HepG2 (cell line): ENCODE measurements around the gene PMS2. TPM values are rescaled to one million over a fixed set of nuclear protein-coding genes. Genes with fewer than 3 reads are reported as not detected.

Experiments
- CREM ChIP-seq, 2 experiments: sonication (generic) in 1 of 2; formaldehyde crosslinking in 1 of 2; IDR thresholded peaks; 2 replicates each; pipeline versions ENCODE4 v1.4.0 to v1.6.1; 2016 to 2020; ENCODE audit warnings: antibody characterized with exemption in 1 of 2, mild to moderate bottlenecking in 1 of 2, missing genetic modification reagents in 1 of 2
- ISL2 ChIP-seq: sonication (generic); formaldehyde crosslinking; IDR thresholded peaks from 2 replicates; pipeline ENCODE4 v1.5.0; 2020; ENCODE audit warnings: missing genetic modification reagents
- PAX8 ChIP-seq: sonication (generic); formaldehyde crosslinking; IDR thresholded peaks from 2 replicates; pipeline ENCODE4 v1.8.0; 2022; ENCODE audit warnings: mild to moderate bottlenecking, missing genetic modification reagents, borderline replicate concordance
- SRF ChIP-seq: IDR thresholded peaks from 2 replicates; pipeline ENCODE4 v1.6.1; 2011; ENCODE audit warnings: mild to moderate bottlenecking, low read depth, low read length, moderate library complexity
- ZNF33B ChIP-seq: sonication (generic); formaldehyde crosslinking; IDR thresholded peaks from 2 replicates; pipeline ENCODE4 v1.5.1; 2020; ENCODE audit warnings: mild to moderate bottlenecking, missing genetic modification reagents
- ZNF451 ChIP-seq: sonication (generic); formaldehyde crosslinking; IDR thresholded peaks from 2 replicates; pipeline ENCODE4 v1.5.0; 2020; ENCODE audit warnings: mild to moderate bottlenecking, missing genetic modification reagents
- ZNF788 ChIP-seq: sonication (generic); formaldehyde crosslinking; IDR thresholded peaks from 2 replicates; pipeline ENCODE4 v1.5.0; 2020; ENCODE audit warnings: mild to moderate bottlenecking, missing genetic modification reagents, borderline replicate concordance
- polyA plus RNA-seq, 8 experiments: library from polyadenylated mRNA; depleted of rRNA in 3 of 8; stranded (reverse) in 7 of 8; unstranded in 1 of 8; fragments of >200 nt; fragmentation: Illumina TruSeq in 4 of 8; extraction: Trizol in 4 of 8; gene quantifications; 2 replicates each; pipeline versions ENCODE4 v1.2.1 to v1.2.3, GENCODE V29; 2011 to 2016; ENCODE audit warnings: low read depth in 4 of 8, missing spikeins in 1 of 8, mixed read lengths in 1 of 8; ENCODE audit not compliant: insufficient read depth in 1 of 8
- total RNA-seq, 5 experiments: library from RNA; depleted of rRNA; stranded (reverse); fragments of >200 nt; fragmentation: Illumina TruSeq; extraction: Trizol; gene quantifications; 2 replicates each; pipeline ENCODE4 v1.2.3, GENCODE V29; 2016; ENCODE audit warnings: low read depth in 1 of 5
- TF ChIP-seq, protein P1 (sequence below): sonication (generic); formaldehyde crosslinking; IDR thresholded peaks from 2 replicates; pipeline ENCODE4 v1.9.0; 2021; ENCODE audit warnings: mild to moderate bottlenecking, missing genetic modification reagents
- TF ChIP-seq, protein P2 (sequence below): sonication (generic); formaldehyde crosslinking; IDR thresholded peaks from 2 replicates; pipeline ENCODE4 v1.4.0; 2020; ENCODE audit warnings: missing genetic modification reagents
- TF ChIP-seq, protein P3 (sequence below): sonication (generic); formaldehyde crosslinking; IDR thresholded peaks from 2 replicates; pipeline ENCODE4 v1.5.1; 2020; ENCODE audit warnings: mild to moderate bottlenecking, missing genetic modification reagents, moderate library complexity
- TF ChIP-seq, protein P4 (sequence below): sonication (generic); formaldehyde crosslinking; IDR thresholded peaks from 2 replicates; pipeline ENCODE4 v1.5.0; 2020; ENCODE audit warnings: mild to moderate bottlenecking, low read depth, missing genetic modification reagents, borderline replicate concordance

PMS2 gene
- total and polyA plus RNA-seq, 2 of the 13 experiments (the other 11 are each of a cell fraction or from before 2014, with no cell fraction given) = 6.3 to 11.4 TPM

DNA sequence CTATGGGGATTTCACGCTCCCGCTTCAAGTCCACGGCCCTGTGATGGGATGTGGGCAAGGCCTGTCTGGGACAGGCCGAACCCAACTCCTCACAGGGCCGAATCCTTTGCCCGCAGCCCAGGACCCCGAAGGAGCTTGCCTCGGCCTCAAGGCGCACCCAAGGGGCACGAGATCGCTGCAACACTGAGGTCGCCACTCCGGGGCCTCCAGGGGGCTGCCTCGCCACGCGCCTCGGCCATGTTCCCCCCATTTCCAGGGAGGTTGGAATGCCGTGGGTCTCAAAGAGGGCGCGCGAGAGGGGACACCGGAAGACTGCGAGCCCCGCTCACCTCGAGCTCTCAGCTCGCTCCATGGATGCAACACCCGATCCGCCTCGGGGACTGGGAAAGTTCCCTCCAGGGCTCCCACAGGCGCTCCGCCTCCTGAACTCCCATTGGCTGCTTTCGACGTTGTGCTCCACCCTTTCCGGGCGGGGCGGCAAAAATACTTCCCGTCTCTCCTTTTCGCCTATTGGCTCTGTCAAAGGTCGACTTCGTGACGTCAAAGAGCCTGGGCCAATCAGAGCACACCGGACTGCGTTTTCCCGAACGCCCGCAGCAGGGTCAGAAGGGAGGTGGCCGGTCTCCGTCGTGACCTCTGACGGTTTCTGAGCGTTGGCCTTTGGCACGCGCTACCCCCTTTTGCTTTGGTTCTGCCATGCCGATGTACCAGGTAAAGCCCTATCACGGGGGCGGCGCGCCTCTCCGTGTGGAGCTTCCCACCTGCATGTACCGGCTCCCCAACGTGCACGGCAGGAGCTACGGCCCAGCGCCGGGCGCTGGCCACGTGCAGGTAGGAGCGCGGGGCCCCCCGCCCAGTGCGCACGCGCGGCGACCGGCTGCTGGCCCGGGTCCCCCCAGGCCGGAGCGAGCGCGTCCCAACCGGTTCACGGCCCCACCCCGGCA, at the start of gene PMS2, which contains the start of gene AIMP2 (continued):
- TF ChIP-seq, protein P1, sequence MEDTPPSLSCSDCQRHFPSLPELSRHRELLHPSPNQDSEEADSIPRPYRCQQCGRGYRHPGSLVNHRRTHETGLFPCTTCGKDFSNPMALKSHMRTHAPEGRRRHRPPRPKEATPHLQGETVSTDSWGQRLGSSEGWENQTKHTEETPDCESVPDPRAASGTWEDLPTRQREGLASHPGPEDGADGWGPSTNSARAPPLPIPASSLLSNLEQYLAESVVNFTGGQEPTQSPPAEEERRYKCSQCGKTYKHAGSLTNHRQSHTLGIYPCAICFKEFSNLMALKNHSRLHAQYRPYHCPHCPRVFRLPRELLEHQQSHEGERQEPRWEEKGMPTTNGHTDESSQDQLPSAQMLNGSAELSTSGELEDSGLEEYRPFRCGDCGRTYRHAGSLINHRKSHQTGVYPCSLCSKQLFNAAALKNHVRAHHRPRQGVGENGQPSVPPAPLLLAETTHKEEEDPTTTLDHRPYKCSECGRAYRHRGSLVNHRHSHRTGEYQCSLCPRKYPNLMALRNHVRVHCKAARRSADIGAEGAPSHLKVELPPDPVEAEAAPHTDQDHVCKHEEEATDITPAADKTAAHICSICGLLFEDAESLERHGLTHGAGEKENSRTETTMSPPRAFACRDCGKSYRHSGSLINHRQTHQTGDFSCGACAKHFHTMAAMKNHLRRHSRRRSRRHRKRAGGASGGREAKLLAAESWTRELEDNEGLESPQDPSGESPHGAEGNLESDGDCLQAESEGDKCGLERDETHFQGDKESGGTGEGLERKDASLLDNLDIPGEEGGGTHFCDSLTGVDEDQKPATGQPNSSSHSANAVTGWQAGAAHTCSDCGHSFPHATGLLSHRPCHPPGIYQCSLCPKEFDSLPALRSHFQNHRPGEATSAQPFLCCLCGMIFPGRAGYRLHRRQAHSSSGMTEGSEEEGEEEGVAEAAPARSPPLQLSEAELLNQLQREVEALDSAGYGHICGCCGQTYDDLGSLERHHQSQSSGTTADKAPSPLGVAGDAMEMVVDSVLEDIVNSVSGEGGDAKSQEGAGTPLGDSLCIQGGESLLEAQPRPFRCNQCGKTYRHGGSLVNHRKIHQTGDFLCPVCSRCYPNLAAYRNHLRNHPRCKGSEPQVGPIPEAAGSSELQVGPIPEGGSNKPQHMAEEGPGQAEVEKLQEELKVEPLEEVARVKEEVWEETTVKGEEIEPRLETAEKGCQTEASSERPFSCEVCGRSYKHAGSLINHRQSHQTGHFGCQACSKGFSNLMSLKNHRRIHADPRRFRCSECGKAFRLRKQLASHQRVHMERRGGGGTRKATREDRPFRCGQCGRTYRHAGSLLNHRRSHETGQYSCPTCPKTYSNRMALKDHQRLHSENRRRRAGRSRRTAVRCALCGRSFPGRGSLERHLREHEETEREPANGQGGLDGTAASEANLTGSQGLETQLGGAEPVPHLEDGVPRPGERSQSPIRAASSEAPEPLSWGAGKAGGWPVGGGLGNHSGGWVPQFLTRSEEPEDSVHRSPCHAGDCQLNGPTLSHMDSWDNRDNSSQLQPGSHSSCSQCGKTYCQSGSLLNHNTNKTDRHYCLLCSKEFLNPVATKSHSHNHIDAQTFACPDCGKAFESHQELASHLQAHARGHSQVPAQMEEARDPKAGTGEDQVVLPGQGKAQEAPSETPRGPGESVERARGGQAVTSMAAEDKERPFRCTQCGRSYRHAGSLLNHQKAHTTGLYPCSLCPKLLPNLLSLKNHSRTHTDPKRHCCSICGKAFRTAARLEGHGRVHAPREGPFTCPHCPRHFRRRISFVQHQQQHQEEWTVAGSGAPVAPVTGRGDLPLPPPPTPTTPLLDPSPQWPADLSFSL = peak; percentile 66; the same call in 1 of the 2 replicates
- TF ChIP-seq, protein P2, sequence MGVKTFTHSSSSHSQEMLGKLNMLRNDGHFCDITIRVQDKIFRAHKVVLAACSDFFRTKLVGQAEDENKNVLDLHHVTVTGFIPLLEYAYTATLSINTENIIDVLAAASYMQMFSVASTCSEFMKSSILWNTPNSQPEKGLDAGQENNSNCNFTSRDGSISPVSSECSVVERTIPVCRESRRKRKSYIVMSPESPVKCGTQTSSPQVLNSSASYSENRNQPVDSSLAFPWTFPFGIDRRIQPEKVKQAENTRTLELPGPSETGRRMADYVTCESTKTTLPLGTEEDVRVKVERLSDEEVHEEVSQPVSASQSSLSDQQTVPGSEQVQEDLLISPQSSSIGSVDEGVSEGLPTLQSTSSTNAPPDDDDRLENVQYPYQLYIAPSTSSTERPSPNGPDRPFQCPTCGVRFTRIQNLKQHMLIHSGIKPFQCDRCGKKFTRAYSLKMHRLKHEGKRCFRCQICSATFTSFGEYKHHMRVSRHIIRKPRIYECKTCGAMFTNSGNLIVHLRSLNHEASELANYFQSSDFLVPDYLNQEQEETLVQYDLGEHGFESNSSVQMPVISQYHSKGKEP = peak; percentile 93
- TF ChIP-seq, protein P3, sequence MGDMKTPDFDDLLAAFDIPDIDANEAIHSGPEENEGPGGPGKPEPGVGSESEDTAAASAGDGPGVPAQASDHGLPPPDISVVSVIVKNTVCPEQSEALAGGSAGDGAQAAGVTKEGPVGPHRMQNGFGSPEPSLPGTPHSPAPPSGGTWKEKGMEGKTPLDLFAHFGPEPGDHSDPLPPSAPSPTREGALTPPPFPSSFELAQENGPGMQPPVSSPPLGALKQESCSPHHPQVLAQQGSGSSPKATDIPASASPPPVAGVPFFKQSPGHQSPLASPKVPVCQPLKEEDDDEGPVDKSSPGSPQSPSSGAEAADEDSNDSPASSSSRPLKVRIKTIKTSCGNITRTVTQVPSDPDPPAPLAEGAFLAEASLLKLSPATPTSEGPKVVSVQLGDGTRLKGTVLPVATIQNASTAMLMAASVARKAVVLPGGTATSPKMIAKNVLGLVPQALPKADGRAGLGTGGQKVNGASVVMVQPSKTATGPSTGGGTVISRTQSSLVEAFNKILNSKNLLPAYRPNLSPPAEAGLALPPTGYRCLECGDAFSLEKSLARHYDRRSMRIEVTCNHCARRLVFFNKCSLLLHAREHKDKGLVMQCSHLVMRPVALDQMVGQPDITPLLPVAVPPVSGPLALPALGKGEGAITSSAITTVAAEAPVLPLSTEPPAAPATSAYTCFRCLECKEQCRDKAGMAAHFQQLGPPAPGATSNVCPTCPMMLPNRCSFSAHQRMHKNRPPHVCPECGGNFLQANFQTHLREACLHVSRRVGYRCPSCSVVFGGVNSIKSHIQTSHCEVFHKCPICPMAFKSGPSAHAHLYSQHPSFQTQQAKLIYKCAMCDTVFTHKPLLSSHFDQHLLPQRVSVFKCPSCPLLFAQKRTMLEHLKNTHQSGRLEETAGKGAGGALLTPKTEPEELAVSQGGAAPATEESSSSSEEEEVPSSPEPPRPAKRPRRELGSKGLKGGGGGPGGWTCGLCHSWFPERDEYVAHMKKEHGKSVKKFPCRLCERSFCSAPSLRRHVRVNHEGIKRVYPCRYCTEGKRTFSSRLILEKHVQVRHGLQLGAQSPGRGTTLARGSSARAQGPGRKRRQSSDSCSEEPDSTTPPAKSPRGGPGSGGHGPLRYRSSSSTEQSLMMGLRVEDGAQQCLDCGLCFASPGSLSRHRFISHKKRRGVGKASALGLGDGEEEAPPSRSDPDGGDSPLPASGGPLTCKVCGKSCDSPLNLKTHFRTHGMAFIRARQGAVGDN (CRISPR knock-in tag) = peak; percentile 99
- peak; percentile 100 for TF ChIP-seq ZNF451 (CRISPR knock-in tag)
- TF ChIP-seq ZNF33B = peak; percentile 100
- TF ChIP-seq CREM (IDR thresholded peaks at IDR 0.05) = peak; percentile 95
- no peak for TF ChIP-seq CREM (CRISPR knock-in tag; IDR thresholded peaks at IDR 0.05)
- peak; percentile 95 for TF ChIP-seq ZNF788 (CRISPR knock-in tag)
- TF ChIP-seq, protein P4, sequence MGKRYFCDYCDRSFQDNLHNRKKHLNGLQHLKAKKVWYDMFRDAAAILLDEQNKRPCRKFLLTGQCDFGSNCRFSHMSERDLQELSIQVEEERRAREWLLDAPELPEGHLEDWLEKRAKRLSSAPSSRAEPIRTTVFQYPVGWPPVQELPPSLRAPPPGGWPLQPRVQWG (CRISPR knock-in tag) = peak; percentile 78; the same call in 1 of the 2 replicates
- peak; percentile 85 for TF ChIP-seq ISL2
- TF ChIP-seq PAX8 = peak; percentile 99; the same call in 1 of the 2 replicates
- no peak for TF ChIP-seq SRF
